GM23338 (cell line): ENCODE data around the gene ZNF202. TPM values are rescaled to one million over a fixed set of nuclear protein-coding genes. Genes with fewer than 3 reads are reported as not detected.

Experiments
- ATAC-seq: fragments of 200-7000 bp; cut with Tn5 transposase; 3 replicates; pipeline ENCODE4 v1.9.1; 2020
- DNase-seq: peaks from one replicate; pipeline ENCODE4 v3.0.0-alpha.2; 2015; ENCODE audit warnings: low spot score
- H2AFZ ChIP-seq: fragments of 200-600 bp; sonication (generic); 2 replicates; pipeline ENCODE4 v1.8.0; 2016; ENCODE audit warnings: antibody characterized with exemption, mild to moderate bottlenecking, moderate library complexity
- H3F3A ChIP-seq: fragments of 200-600 bp; sonication (generic); replicated peaks from 2 replicates; pipeline ENCODE4 v1.8.0; 2017; ENCODE audit warnings: antibody characterized with exemption, mixed run types, low read depth
- H3K27ac ChIP-seq: fragments of 200-600 bp; sonication (generic); 2 replicates; pipeline ENCODE4 v1.6.1; 2016; ENCODE audit warnings: low read depth
- H3K27me3 ChIP-seq: fragments of 200-600 bp; sonication (generic); 2 replicates; pipeline ENCODE4 v1.8.0; 2016; ENCODE audit warnings: mild to moderate bottlenecking, mixed run types, moderate library complexity; ENCODE audit not compliant: insufficient read depth
- H3K36me3 ChIP-seq: fragments of 200-600 bp; sonication (generic); 2 replicates; pipeline ENCODE4 v1.8.0; 2016; ENCODE audit warnings: mild to moderate bottlenecking; ENCODE audit not compliant: insufficient read depth
- H3K4me1 ChIP-seq: fragments of 200-600 bp; sonication (generic); 2 replicates; pipeline ENCODE4 v1.8.0; 2016; ENCODE audit warnings: mild to moderate bottlenecking, moderate library complexity; ENCODE audit not compliant: insufficient read depth
- H3K4me2 ChIP-seq: fragments of 200-600 bp; sonication (generic); 2 replicates; pipeline ENCODE4 v1.7.1; 2017; ENCODE audit warnings: mixed run types
- H3K4me3 ChIP-seq: fragments of 200-600 bp; sonication (generic); 2 replicates; pipeline ENCODE4 v1.6.1; 2016; ENCODE audit warnings: mixed run types
- H3K79me2 ChIP-seq: fragments of 200-600 bp; sonication (generic); replicated peaks from 2 replicates; pipeline ENCODE4 v1.8.0; 2017; ENCODE audit warnings: mild to moderate bottlenecking; ENCODE audit not compliant: insufficient read depth
- H3K9me2 ChIP-seq: fragments of 200-600 bp; sonication (generic); 2 replicates; pipeline ENCODE4 v1.8.0; 2017; ENCODE audit not compliant: insufficient read depth
- H4K20me1 ChIP-seq: fragments of 200-600 bp; sonication (generic); replicated peaks from 2 replicates; pipeline ENCODE4 v1.8.0; 2017; ENCODE audit warnings: mild to moderate bottlenecking; ENCODE audit not compliant: insufficient read depth
- H3K27ac Mint-ChIP-seq: 2 replicates; pipeline ENCODE4 v1.8.0; 2020; ENCODE audit warnings: inconsistent platforms, mild to moderate bottlenecking, moderate library complexity, mixed read lengths
- H3K27me3 Mint-ChIP-seq: 3 replicates; pipeline ENCODE4 v1.8.0; 2022; ENCODE audit warnings: low read depth, mild to moderate bottlenecking, moderate library complexity, mixed read lengths, inconsistent platforms; ENCODE audit not compliant: insufficient read depth, poor library complexity
- H3K36me3 Mint-ChIP-seq: 3 replicates; pipeline ENCODE4 v1.8.0; 2021; ENCODE audit warnings: low read depth, mild to moderate bottlenecking, inconsistent platforms, moderate library complexity, mixed read lengths
- H3K4me1 Mint-ChIP-seq: 3 replicates; pipeline ENCODE4 v1.8.0; 2020; ENCODE audit warnings: mild to moderate bottlenecking, inconsistent platforms, mixed read lengths
- H3K4me3 Mint-ChIP-seq: 3 replicates; pipeline ENCODE4 v1.8.0; 2021; ENCODE audit warnings: moderate library complexity, mild to moderate bottlenecking, inconsistent platforms, mixed read lengths
- H3K9me3 Mint-ChIP-seq: 3 replicates; pipeline ENCODE4 v1.8.0; 2020; ENCODE audit warnings: moderate library complexity, mild to moderate bottlenecking, inconsistent platforms, mixed read lengths
- ZNF462 ChIP-seq: fragments of 250-450 bp; sonication (Bioruptor Pico); IDR thresholded peaks from 2 replicates; pipeline ENCODE4 v1.5.0; 2020; ENCODE audit warnings: mild to moderate bottlenecking, moderate library complexity
- polyA plus RNA-seq: library from polyadenylated mRNA; unstranded; fragments of >200 nt; fragmentation: Nextera tagmentation; extraction: Ambion mirVana; gene quantifications from 2 replicates; pipeline ENCODE4 v1.2.1, GENCODE V29; 2016
- small RNA-seq: library from RNA; depleted of rRNA; stranded (forward); fragments of <200 nt; gene quantifications from one replicate; pipeline ENCODE3, GENCODE V24; 2014; ENCODE audit warnings: low replicate concordance
- total RNA-seq: library from RNA; depleted of rRNA; stranded (reverse); fragments of >200 nt; shearing (Covaris generic); gene quantifications from 2 replicates; pipeline ENCODE4 v1.2.3, GENCODE V29; 2014; rRNA removed

ZNF202 gene
- total and polyA plus RNA-seq, 2 experiments from 2014 or later: 18.2 to 36.7 TPM

GRCh38 chr11:123674297-123674696 lies 67.2 kb downstream of the ZNF202 start:
- H3K4me2 ChIP-seq: no peak overlapping the region
- no peaks in the 10 kb centered on the region for H3K79me2 ChIP-seq
- no peaks in the 10 kb centered on the region for H3K36me3 Mint-ChIP-seq
- H3K27ac Mint-ChIP-seq: no peak overlapping the region
- H4K20me1 ChIP-seq: no peaks in the 10 kb centered on the region
- H3K4me1 ChIP-seq: no peaks in the 10 kb centered on the region
- H3F3A ChIP-seq: no peaks in the 10 kb centered on the region
- H3K9me3 Mint-ChIP-seq: no peaks in the 10 kb centered on the region; the same call in 2 of the 3 replicates
- no peak overlapping the region for H3K27ac ChIP-seq
- no peak overlapping the region for H2AFZ ChIP-seq
- H3K27me3 ChIP-seq: no peaks in the 10 kb centered on the region
- H3K9me2 ChIP-seq: peaks cover 4% of the 10 kb centered on the region; the same call in 1 of the 2 replicates
- H3K36me3 ChIP-seq: no peaks in the 10 kb centered on the region
- peaks cover 2% of the 10 kb centered on the region for H3K27me3 Mint-ChIP-seq
- H3K4me1 Mint-ChIP-seq: peaks cover 8% of the 10 kb centered on the region; the same call in 2 of the 3 replicates
- no peak overlapping the region for H3K4me3 Mint-ChIP-seq
- no peak overlapping the region for H3K4me3 ChIP-seq
- no peak for DNase-seq
- ATAC-seq: no peak
- no peak for TF ChIP-seq ZNF462 (CRISPR knock-in tag)

Small RNAs within 50 kb of the gene (small RNA-seq; reads per million reads assigned to genes)
- 0.07 reads per million for gene RNU1-21P

Other genes starting within 250 kb of the ZNF202 start
- gene SCN3B, start 87.0 kb downstream of the ZNF202 start, total RNA-seq: 1.7 and 2.2 TPM in 2 replicates
- 0.56 and 0.74 TPM in 2 replicates for gene SCN3B, start 87.0 kb downstream of the ZNF202 start, polyA plus RNA-seq
- gene OR6X1, start 12.9 kb upstream of the ZNF202 start, total RNA-seq: not detected in 2 replicates
- not detected in 2 replicates for gene OR6X1, start 12.9 kb upstream of the ZNF202 start, polyA plus RNA-seq
- not detected in 2 replicates for gene OR6M1, start 64.7 kb upstream of the ZNF202 start, total RNA-seq
- not detected in 2 replicates for gene OR6M1, start 64.7 kb upstream of the ZNF202 start, polyA plus RNA-seq
- not detected in 2 replicates for gene TMEM225, start 144.0 kb upstream of the ZNF202 start, total RNA-seq
- not detected in 2 replicates for gene TMEM225, start 144.0 kb upstream of the ZNF202 start, polyA plus RNA-seq
- gene OR8D4, start 160.5 kb upstream of the ZNF202 start, total RNA-seq: 0.14 and 0.74 TPM in 2 replicates
- not detected in 2 replicates for gene OR8D4, start 160.5 kb upstream of the ZNF202 start, polyA plus RNA-seq
- gene OR4D5, start 198.0 kb upstream of the ZNF202 start, total RNA-seq: not detected in 2 replicates
- gene OR4D5, start 198.0 kb upstream of the ZNF202 start, polyA plus RNA-seq: not detected in 2 replicates
- gene OR6T1, start 202.2 kb upstream of the ZNF202 start, total RNA-seq: not detected in 2 replicates
- gene OR6T1, start 202.2 kb upstream of the ZNF202 start, polyA plus RNA-seq: not detected in 2 replicates
- not detected in 2 replicates for gene OR10S1, start 236.1 kb upstream of the ZNF202 start, total RNA-seq
- not detected in 2 replicates for gene OR10S1, start 236.1 kb upstream of the ZNF202 start, polyA plus RNA-seq